ENCODE measurements around the gene NKX2-1. TPM values are rescaled to one million over a fixed set of nuclear protein-coding genes. Genes with fewer than 3 reads are reported as not detected.

NKX2-1 gene
- total and polyA plus RNA-seq, 2 of the 13 experiments (the other 11 are each of a cell fraction or from before 2014, with no cell fraction given), result not detected

DNA sequence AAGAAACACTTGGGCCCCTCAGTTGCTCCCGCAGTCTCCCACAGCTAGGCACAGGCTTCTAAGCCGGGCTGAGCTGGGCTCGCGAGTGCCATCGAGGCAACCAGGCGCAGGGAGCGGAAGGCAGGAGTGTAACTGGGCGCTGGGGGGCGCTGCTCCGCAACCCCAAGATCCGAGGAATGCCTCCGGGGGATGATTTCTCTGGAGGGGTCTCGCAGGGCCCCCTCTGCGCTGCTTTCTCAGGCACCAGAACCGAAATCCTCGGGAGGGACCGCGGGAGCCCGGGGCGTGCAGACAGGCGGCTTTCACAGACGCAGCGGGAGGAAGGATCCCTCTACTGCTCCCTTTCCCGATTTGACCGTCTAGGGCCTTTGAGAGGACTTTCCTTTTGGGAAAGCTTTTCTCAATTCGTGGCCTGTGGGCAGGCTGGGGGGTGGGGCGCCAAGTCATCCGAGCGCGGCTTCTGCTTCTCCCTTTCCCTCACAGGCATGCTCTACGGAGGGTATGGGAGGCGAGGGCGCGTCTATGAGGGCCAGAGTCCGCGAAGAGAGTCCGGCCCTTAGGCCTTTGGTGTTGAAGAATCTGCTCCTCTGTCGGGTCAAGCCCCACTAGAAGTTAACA is 4.3 kb upstream of the NKX2-1 start:
- H3K27ac ChIP-seq (ENCODE audit: extremely low read length, insufficient read depth, low read length), result no peak overlapping the region
- H4K20me1 ChIP-seq (ENCODE audit: insufficient read depth, low read length), result no peaks in the 10 kb centered on the region; the same call in 1 of the 2 replicates
- H3K4me2 ChIP-seq (ENCODE audit: low read depth, low read length), result no peak overlapping the region
- FAIRE-seq (no peak), ATAC-seq (no peak), DNase-seq (ENCODE audit: low spot score) (no peak)
- no peaks in the 10 kb centered on the region for H3K9me3 ChIP-seq (ENCODE audit: low read length)
- no peak overlapping the region for H2AFZ ChIP-seq (ENCODE audit: low read length)
- H3K79me2 ChIP-seq (ENCODE audit: insufficient read depth, low read length), result no peaks in the 10 kb centered on the region
- no TSS peak for BruUV-seq (replicated peaks)
- H3K4me3 ChIP-seq (replicated peaks in 1 of 3; ENCODE audit: insufficient read depth in 1 of 3, low read depth in 2 of 3, low read length in 3 of 3), result no peak overlapping the region
- ChIA-PET CTCF (ENCODE audit: low intra/inter-chr PET ratio, low total read pairs) (interaction anchor here (1.4 kb wide), 1 partner anchor 454 kb away, joined by 4 read pairs; no protein-coding TSS in a partner anchor), POLR2A (no interaction called here)
- H3K27me3 ChIP-seq (ENCODE audit: control insufficient read depth in 1 of 2, insufficient read depth in 2 of 2, low read length in 2 of 2), result peaks cover 41 to 85% of the 10 kb centered on the region in 2 experiments
- WGBS (ENCODE audit: low lambda C conversion rate), result 54% methylated on average over 38 of the region's 38 CpGs
- intact Hi-C loops (cut with micrococcal nuclease; ENCODE audit: unreplicated experiment), result loop anchor here (10.0 kb wide), 2 partner anchors 320 to 420 kb away; no protein-coding TSS in a partner anchor
- in situ Hi-C loops (cut with HindIII; ENCODE audit: extremely low pct_ligation_motif_present, low pct_unique_long_range_greater_than_20kb), result loop anchor here (10.0 kb wide), 2 partner anchors 320 to 450 kb away; no protein-coding TSS in a partner anchor
- H3K36me3 ChIP-seq (replicated peaks in 1 of 2; ENCODE audit: control insufficient read depth in 1 of 2, insufficient read depth in 2 of 2, low read length in 2 of 2), result no peaks in the 10 kb centered on the region
- no peak overlapping the region for H3K9ac ChIP-seq (ENCODE audit: insufficient read depth, low read depth, low read length)
- H3K4me1 ChIP-seq (ENCODE audit: insufficient read depth, low read length), result 0 out of 2 replicates have a peak, but pooled peaks cover 15% of the 10 kb centered on the region
- TF ChIP-seq ZSCAN21 (CRISPR knock-in tag; IDR thresholded peaks at IDR 0.05; ENCODE audit: borderline replicate concordance), result no peak
- 0 out of 2 replicates have a peak, but pooled peaks have one; percentile 40 for TF ChIP-seq SRY (CRISPR knock-in tag; IDR thresholded peaks at IDR 0.05)
- TF ChIP-seq ZNF629 (CRISPR knock-in tag; conservative IDR thresholded peaks at IDR 0.05), result no peak
- no peak for TF ChIP-seq ZNF619 (CRISPR knock-in tag; IDR thresholded peaks at IDR 0.05)
- no peak for TF ChIP-seq SPEN (CRISPR knock-in tag; IDR thresholded peaks at IDR 0.05; ENCODE audit: low read depth)
- TF ChIP-seq RBFOX2 (IDR thresholded peaks at IDR 0.05; ENCODE audit: low read depth, low read length), result no peak
- no peak for TF ChIP-seq MTA1 (CRISPR knock-in tag; IDR thresholded peaks at IDR 0.05; ENCODE audit: borderline replicate concordance)
- TF ChIP-seq, protein P1, sequence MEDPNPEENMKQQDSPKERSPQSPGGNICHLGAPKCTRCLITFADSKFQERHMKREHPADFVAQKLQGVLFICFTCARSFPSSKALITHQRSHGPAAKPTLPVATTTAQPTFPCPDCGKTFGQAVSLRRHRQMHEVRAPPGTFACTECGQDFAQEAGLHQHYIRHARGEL (CRISPR knock-in tag; IDR thresholded peaks at IDR 0.05), result no peak
- no peak for TF ChIP-seq GATAD2A (CRISPR knock-in tag; IDR thresholded peaks at IDR 0.05)
- TF ChIP-seq EP300 (IDR thresholded peaks at IDR 0.05; ENCODE audit: low read depth in 2 of 2, low read length in 2 of 2), result no peak
- TF ChIP-seq EP300 (CRISPR knock-in tag; IDR thresholded peaks at IDR 0.05; ENCODE audit: borderline replicate concordance), result no peak
- no peak for TF ChIP-seq JUN (CRISPR knock-in tag; IDR thresholded peaks at IDR 0.05)
- TF ChIP-seq KAT7 (CRISPR knock-in tag; IDR thresholded peaks at IDR 0.05; ENCODE audit: borderline replicate concordance), result no peak
- TF ChIP-seq, protein P2, sequence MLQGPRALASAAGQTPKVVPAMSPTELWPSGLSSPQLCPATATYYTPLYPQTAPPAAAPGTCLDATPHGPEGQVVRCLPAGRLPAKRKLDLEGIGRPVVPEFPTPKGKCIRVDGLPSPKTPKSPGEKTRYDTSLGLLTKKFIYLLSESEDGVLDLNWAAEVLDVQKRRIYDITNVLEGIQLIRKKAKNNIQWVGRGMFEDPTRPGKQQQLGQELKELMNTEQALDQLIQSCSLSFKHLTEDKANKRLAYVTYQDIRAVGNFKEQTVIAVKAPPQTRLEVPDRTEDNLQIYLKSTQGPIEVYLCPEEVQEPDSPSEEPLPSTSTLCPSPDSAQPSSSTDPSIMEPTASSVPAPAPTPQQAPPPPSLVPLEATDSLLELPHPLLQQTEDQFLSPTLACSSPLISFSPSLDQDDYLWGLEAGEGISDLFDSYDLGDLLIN (CRISPR knock-in tag; IDR thresholded peaks at IDR 0.05; ENCODE audit: borderline replicate concordance), result no peak
- TF ChIP-seq, protein P3, sequence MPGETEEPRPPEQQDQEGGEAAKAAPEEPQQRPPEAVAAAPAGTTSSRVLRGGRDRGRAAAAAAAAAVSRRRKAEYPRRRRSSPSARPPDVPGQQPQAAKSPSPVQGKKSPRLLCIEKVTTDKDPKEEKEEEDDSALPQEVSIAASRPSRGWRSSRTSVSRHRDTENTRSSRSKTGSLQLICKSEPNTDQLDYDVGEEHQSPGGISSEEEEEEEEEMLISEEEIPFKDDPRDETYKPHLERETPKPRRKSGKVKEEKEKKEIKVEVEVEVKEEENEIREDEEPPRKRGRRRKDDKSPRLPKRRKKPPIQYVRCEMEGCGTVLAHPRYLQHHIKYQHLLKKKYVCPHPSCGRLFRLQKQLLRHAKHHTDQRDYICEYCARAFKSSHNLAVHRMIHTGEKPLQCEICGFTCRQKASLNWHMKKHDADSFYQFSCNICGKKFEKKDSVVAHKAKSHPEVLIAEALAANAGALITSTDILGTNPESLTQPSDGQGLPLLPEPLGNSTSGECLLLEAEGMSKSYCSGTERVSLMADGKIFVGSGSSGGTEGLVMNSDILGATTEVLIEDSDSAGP (CRISPR knock-in tag; IDR thresholded peaks at IDR 0.05; ENCODE audit: borderline replicate concordance), result 0 out of 2 replicates have a peak, but pooled peaks have one; percentile 5
- 0 out of 2 replicates have a peak, but pooled peaks have one; percentile 63 for TF ChIP-seq MTF2 (CRISPR knock-in tag; IDR thresholded peaks at IDR 0.05; ENCODE audit: borderline replicate concordance)
- TF ChIP-seq, protein P4, sequence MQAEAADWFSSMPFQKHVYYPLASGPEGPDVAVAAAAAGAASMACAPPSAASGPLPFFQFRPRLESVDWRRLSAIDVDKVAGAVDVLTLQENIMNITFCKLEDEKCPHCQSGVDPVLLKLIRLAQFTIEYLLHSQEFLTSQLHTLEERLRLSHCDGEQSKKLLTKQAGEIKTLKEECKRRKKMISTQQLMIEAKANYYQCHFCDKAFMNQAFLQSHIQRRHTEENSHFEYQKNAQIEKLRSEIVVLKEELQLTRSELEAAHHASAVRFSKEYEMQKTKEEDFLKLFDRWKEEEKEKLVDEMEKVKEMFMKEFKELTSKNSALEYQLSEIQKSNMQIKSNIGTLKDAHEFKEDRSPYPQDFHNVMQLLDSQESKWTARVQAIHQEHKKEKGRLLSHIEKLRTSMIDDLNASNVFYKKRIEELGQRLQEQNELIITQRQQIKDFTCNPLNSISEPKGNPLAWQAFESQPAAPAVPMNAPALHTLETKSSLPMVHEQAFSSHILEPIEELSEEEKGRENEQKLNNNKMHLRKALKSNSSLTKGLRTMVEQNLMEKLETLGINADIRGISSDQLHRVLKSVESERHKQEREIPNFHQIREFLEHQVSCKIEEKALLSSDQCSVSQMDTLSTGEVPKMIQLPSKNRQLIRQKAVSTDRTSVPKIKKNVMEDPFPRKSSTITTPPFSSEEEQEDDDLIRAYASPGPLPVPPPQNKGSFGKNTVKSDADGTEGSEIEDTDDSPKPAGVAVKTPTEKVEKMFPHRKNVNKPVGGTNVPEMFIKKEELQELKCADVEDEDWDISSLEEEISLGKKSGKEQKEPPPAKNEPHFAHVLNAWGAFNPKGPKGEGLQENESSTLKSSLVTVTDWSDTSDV (CRISPR knock-in tag; IDR thresholded peaks at IDR 0.05), result 0 out of 2 replicates have a peak, but pooled peaks have one; percentile 81
- no peak for TF ChIP-seq TGIF2 (CRISPR knock-in tag; IDR thresholded peaks at IDR 0.05)
- no peak for TF ChIP-seq RNF2 (conservative IDR thresholded peaks at IDR 0.05; ENCODE audit: low read depth)

Data from HepG2 (cell line).